ENCODE measurements around the gene BIN1. TPM values are rescaled to one million over a fixed set of nuclear protein-coding genes. Genes with fewer than 3 reads are reported as not detected.

The BIN1 gene
- total RNA-seq, 4 donors from 2014 or later: 33.3 to 39.7 (median 38.4) TPM

DNA sequence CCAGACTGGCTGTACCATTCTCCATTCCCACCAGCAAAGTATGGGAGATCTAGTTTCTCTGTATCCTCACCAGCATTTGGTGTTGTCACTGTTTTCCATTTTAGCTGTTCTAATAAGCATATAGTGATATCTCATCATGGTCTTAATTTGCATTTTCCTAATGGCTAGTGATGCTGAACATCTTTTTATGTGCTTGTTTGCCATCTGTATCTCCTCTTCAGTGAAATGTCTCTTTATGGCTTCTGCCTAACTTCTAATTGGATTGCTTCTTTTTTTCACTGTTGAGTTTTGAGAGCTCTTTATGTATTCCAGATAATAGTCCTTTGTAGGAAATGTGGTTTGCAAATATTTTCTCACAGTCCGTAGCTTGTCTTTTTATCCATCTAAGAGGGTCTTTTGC is 18.9 kb upstream of the BIN1 start:
- Histone ChIP-seq H3K27me3 (no peaks in the 10 kb centered on the region), H3K36me3 (no peaks in the 10 kb centered on the region), H3K4me3 (no peak overlapping the region), H3K9me3 (no peaks in the 10 kb centered on the region), H3K27ac (no peak overlapping the region), H3K4me1 (peaks cover 0 to 10% (median 2%) of the 10 kb centered on the region in 4 donors)
- DNase-seq: no peak
- WGBS, 2 donors (ENCODE audit: low coverage in 1 of 2): 82 to 100% methylated on average over 1 of the region's 1 CpG
- intact Hi-C loops (cut with DNase I; ENCODE audit: low total_unique reads): no loop called here
- in situ Hi-C loops (cut with MboI; ENCODE audit: low pct_ligation_motif_present in 1 of 4, low pct_unique_long_range_greater_than_20kb in 1 of 4, low sequenced_read_pairs in 3 of 4): no loop called here
- TF ChIP-seq, protein P1, sequence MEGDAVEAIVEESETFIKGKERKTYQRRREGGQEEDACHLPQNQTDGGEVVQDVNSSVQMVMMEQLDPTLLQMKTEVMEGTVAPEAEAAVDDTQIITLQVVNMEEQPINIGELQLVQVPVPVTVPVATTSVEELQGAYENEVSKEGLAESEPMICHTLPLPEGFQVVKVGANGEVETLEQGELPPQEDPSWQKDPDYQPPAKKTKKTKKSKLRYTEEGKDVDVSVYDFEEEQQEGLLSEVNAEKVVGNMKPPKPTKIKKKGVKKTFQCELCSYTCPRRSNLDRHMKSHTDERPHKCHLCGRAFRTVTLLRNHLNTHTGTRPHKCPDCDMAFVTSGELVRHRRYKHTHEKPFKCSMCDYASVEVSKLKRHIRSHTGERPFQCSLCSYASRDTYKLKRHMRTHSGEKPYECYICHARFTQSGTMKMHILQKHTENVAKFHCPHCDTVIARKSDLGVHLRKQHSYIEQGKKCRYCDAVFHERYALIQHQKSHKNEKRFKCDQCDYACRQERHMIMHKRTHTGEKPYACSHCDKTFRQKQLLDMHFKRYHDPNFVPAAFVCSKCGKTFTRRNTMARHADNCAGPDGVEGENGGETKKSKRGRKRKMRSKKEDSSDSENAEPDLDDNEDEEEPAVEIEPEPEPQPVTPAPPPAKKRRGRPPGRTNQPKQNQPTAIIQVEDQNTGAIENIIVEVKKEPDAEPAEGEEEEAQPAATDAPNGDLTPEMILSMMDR (IDR thresholded peaks at IDR 0.05): no peak
- no peak for TF ChIP-seq POLR2A (IDR thresholded peaks at IDR 0.05)
- TF ChIP-seq EP300 (IDR thresholded peaks at IDR 0.05; ENCODE audit: low read depth): no peak
- TF ChIP-seq POLR2AphosphoS5 (IDR thresholded peaks at IDR 0.05): no peak

- Histone ChIP-seq H3K27me3 (no peaks in the 10 kb centered on the region), H3K4me1 (peaks cover 0 to 7% (median 2%) of the 10 kb centered on the region in 4 donors), H3K4me3 (no peak overlapping the region), H3K36me3 (no peaks in the 10 kb centered on the region), H3K27ac (no peak overlapping the region), H3K9me3 (no peaks in the 10 kb centered on the region)
- intact Hi-C loops (cut with DNase I; ENCODE audit: low total_unique reads) (no loop called here), in situ Hi-C loops (cut with MboI; ENCODE audit: low pct_ligation_motif_present in 1 of 4, low pct_unique_long_range_greater_than_20kb in 1 of 4, low sequenced_read_pairs in 3 of 4) (no loop called here)
- no peak for DNase-seq
- TF ChIP-seq POLR2A (IDR thresholded peaks at IDR 0.05) (no peak), EP300 (IDR thresholded peaks at IDR 0.05; ENCODE audit: low read depth) (no peak), POLR2AphosphoS5 (IDR thresholded peaks at IDR 0.05) (no peak)
- TF ChIP-seq, protein P1 (IDR thresholded peaks at IDR 0.05): no peak
- WGBS, 2 donors (ENCODE audit: low coverage in 1 of 2): 94 to 95% methylated on average over 5 to 8 of the region's 8 CpGs
These were observed 17.5 kb upstream of the BIN1 start for GRCh38 chr2:127124426-127124825.

DNA sequence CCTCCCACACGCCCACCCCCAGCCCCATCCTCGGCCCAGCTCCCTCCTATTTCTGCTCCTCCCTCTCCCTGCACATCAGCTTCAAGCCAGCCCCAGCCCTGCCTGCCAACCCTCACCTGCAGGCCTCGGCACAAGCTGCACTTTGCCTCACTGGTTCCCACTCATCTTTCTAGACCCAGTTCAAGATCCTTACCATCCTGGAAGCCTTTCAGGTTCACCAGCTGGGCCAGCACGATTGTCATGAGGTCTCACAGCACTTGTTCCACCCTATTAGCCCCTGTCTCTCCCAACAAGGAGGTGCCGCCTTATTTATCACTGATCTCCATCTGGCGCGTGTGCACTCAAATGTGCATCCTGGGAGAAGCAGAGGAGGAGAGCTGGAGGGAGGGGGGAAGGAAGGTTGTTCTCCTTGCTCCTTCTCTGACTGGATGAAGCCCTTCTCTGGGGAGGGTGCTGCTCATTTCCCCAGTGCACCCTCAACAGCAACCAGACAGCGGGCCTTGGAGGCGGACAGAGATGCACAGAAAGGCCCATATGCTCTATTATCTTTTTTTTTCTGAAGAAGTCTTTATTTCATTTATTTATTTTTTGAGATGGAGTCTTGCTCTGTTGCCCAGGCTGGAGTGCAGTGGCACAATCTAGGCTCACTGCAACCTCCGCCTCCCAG is 15.5 kb upstream of the BIN1 start:
- H3K36me3 ChIP-seq: no peaks in the 10 kb centered on the region
- H3K27ac ChIP-seq: no peak overlapping the region
- TF ChIP-seq POLR2AphosphoS5 (IDR thresholded peaks at IDR 0.05): no peak
- TF ChIP-seq, protein P1 (IDR thresholded peaks at IDR 0.05): no peak
- no peak for TF ChIP-seq POLR2A (IDR thresholded peaks at IDR 0.05)
- no peak for TF ChIP-seq EP300 (IDR thresholded peaks at IDR 0.05; ENCODE audit: low read depth)
- WGBS, 2 donors (ENCODE audit: low coverage in 1 of 2): 77 to 88% methylated on average over 6 to 10 of the region's 10 CpGs
- H3K9me3 ChIP-seq: no peaks in the 10 kb centered on the region
- no peaks in the 10 kb centered on the region for H3K4me1 ChIP-seq
- DNase-seq: no peak
- in situ Hi-C loops (cut with MboI; ENCODE audit: low pct_ligation_motif_present in 1 of 4, low pct_unique_long_range_greater_than_20kb in 1 of 4, low sequenced_read_pairs in 3 of 4): no loop called here
- H3K4me3 ChIP-seq: no peak overlapping the region
- H3K27me3 ChIP-seq: no peaks in the 10 kb centered on the region
- intact Hi-C loops (cut with DNase I; ENCODE audit: low total_unique reads): no loop called here

GRCh38 chr2:127121776-127122176 is 14.8 kb upstream of the BIN1 start:
- intact Hi-C loops (cut with DNase I; ENCODE audit: low total_unique reads) (no loop called here), in situ Hi-C loops (cut with MboI; ENCODE audit: low pct_ligation_motif_present in 1 of 4, low pct_unique_long_range_greater_than_20kb in 1 of 4, low sequenced_read_pairs in 3 of 4) (no loop called here)
- H3K36me3 ChIP-seq: no peaks in the 10 kb centered on the region
- no peaks in the 10 kb centered on the region for H3K27me3 ChIP-seq
- TF ChIP-seq, protein P1 (IDR thresholded peaks at IDR 0.05): no peak
- 78% methylated on average over 7 of the region's 7 CpGs; no CpG with 5 or more reads in 1 of the 2 donors for WGBS, 2 donors (ENCODE audit: low coverage in 1 of 2)
- no peak overlapping the region for H3K4me3 ChIP-seq
- no peak overlapping the region for H3K27ac ChIP-seq
- no peaks in the 10 kb centered on the region for H3K9me3 ChIP-seq
- H3K4me1 ChIP-seq: no peaks in the 10 kb centered on the region
- no peak for DNase-seq

Measured in transverse colon (tissue), 4 donors.